HCT116 (cell line): Measurements from ENCODE around the gene KIRREL3. TPM values are rescaled to one million over a fixed set of nuclear protein-coding genes. Genes with fewer than 3 reads are reported as not detected.

ENCODE experiments used
- ATAC-seq: fragments of 200-7000 bp; cut with Tn5 transposase; 2 replicates; pipeline ENCODE4 v1.9.1; 2020; ENCODE audit warnings: mild to moderate bottlenecking, moderate library complexity
- BruUV-seq: library from RNA; stranded (reverse); fragments of 400-500 nt; replicated peaks from 2 replicates; lab custom pipeline; 2021; lab: Mats Ljungman, UMichigan
- CTCF ChIA-PET: fragments of 300-600 bp; sonication (Branson Sonifier 250); formaldehyde crosslinking; loops from one replicate; lab custom pipeline; 2021; ENCODE audit warnings: antibody characterized with exemption; lab: Charles Lee
- POLR2A ChIA-PET: fragments of 300-600, 350-600 bp; sonication (Branson Sonifier 250); formaldehyde crosslinking; loops from one replicate; lab custom pipeline; 2021; ENCODE audit warnings: antibody characterized with exemption; lab: Charles Lee
- RAD21 ChIA-PET, 2 experiments: fragments of 300-600 bp; sonication (Branson Sonifier 250); formaldehyde crosslinking; loops; one replicate each; lab custom pipeline; 2023; ENCODE audit warnings: low total read pairs in 2 of 2; ENCODE audit not compliant: uncharacterized antibody in 2 of 2, unreplicated experiment in 2 of 2, low non-redundant PET in 1 of 2; lab: Charles Lee
- DNase-seq: peaks from one replicate; pipeline ENCODE4 v3.0.0-alpha.2; 2010; ENCODE audit warnings: low read depth, low spot score
- H2AFZ ChIP-seq: fragments of 200-600 bp; shearing (Covaris generic), sonication (generic); 2 replicates; pipeline ENCODE4 v1.6.1; 2017; ENCODE audit warnings: low read depth, mixed run types, mixed read lengths, antibody characterized with exemption, low read length; ENCODE audit not compliant: poor library complexity, severe bottlenecking
- H3K27ac ChIP-seq: 2 replicates; pipeline ENCODE4 v1.5.1; 2012; ENCODE audit warnings: low read depth, low read length
- H3K27me3 ChIP-seq: fragments of 200-600 bp; sonication (generic); 2 replicates; pipeline ENCODE4 v1.6.1; 2016; ENCODE audit warnings: mixed run types, low read length, mixed read lengths; ENCODE audit not compliant: insufficient read depth
- H3K36me3 ChIP-seq, 2 experiments: fragments of 200-500 bp in 1 of 2; fragments of 200-600 bp in 1 of 2; sonication (Bioruptor generic) in 1 of 2; sonication (generic) in 1 of 2; 2 replicates each; pipeline versions ENCODE4 v1.5.1 to v1.6.1; 2014 to 2016; ENCODE audit warnings: low read length in 2 of 2, inconsistent platforms in 1 of 2, mixed read lengths in 1 of 2, mixed run types in 1 of 2; ENCODE audit not compliant: insufficient read depth in 2 of 2, control insufficient read depth in 1 of 2
- H3K4me1 ChIP-seq, 2 experiments: fragments of 200-600 bp in 1 of 2; sonication (generic) in 1 of 2; 2 replicates each; pipeline versions ENCODE4 v1.5.1 to v1.6.1; 2012 to 2017; ENCODE audit warnings: low read length in 2 of 2, inconsistent platforms in 1 of 2, mild to moderate bottlenecking in 1 of 2, mixed read lengths in 1 of 2, mixed run types in 1 of 2, moderate library complexity in 1 of 2; ENCODE audit not compliant: insufficient read depth in 2 of 2, control insufficient read depth in 1 of 2
- H3K4me2 ChIP-seq: fragments of 200-600 bp; sonication (generic); 2 replicates; pipeline ENCODE4 v1.6.1; 2017; ENCODE audit warnings: mixed run types, low read length, mixed read lengths
- H3K4me3 ChIP-seq, 2 experiments: fragments of 200-600 bp in 1 of 2; sonication (generic) in 1 of 2; replicated peaks in 1 of 2; 2 replicates each; pipeline ENCODE4 v1.5.1; 2011 to 2016; ENCODE audit warnings: low read length in 2 of 2, control low read depth in 1 of 2, low read depth in 1 of 2, mild to moderate bottlenecking in 1 of 2, mixed read lengths in 1 of 2, mixed run types in 1 of 2
- H3K79me2 ChIP-seq: fragments of 200-600 bp; sonication (generic); 2 replicates; pipeline ENCODE4 v1.6.1; 2017; ENCODE audit warnings: mild to moderate bottlenecking, mixed run types, low read length, moderate library complexity, mixed read lengths; ENCODE audit not compliant: insufficient read depth
- H3K9ac ChIP-seq: fragments of 200-600 bp; sonication (generic); 2 replicates; pipeline ENCODE4 v1.6.1; 2016; ENCODE audit warnings: low read length, mixed read lengths
- H3K9me2 ChIP-seq: fragments of 200-600 bp; sonication (generic), shearing (Covaris generic); 2 replicates; pipeline ENCODE4 v1.6.1; 2017; ENCODE audit warnings: mixed run types, mild to moderate bottlenecking, moderate library complexity; ENCODE audit not compliant: insufficient read depth
- H3K9me3 ChIP-seq, 2 experiments: fragments of 200-500 bp in 1 of 2; fragments of 200-600 bp in 1 of 2; sonication (Bioruptor generic) in 1 of 2; sonication (generic) in 1 of 2; 2 replicates each; pipeline ENCODE4 v1.6.1; 2014 to 2017; ENCODE audit warnings: low read length in 2 of 2, mixed read lengths in 2 of 2, inconsistent platforms in 1 of 2, low read depth in 1 of 2, mild to moderate bottlenecking in 1 of 2, mixed run types in 1 of 2, moderate library complexity in 1 of 2; ENCODE audit not compliant: control insufficient read depth in 1 of 2, insufficient read depth in 1 of 2
- H4K20me1 ChIP-seq: fragments of 200-600 bp; sonication (generic), shearing (Covaris generic); 2 replicates; pipeline ENCODE4 v1.6.1; 2017; ENCODE audit warnings: mixed run types, mild to moderate bottlenecking, moderate library complexity; ENCODE audit not compliant: insufficient read depth
- EZH2 ChIP-seq: fragments of 200-600 bp; sonication (generic); IDR thresholded peaks from 2 replicates; pipeline ENCODE4 v1.6.1; 2017; ENCODE audit warnings: antibody characterized with exemption, mixed run types
- EZH2phosphoT487 ChIP-seq: fragments of 200-600 bp; IDR thresholded peaks from 2 replicates; pipeline ENCODE4 v1.6.1; 2018; ENCODE audit warnings: antibody characterized with exemption, borderline replicate concordance
- FOSL1 ChIP-seq: IDR thresholded peaks from 2 replicates; pipeline ENCODE4 v1.6.1; 2012; ENCODE audit warnings: low read depth
- RAD21 ChIP-seq: IDR thresholded peaks from 2 replicates; pipeline ENCODE4 v1.6.1; 2012; ENCODE audit warnings: low read depth, mild to moderate bottlenecking
- SIN3A ChIP-seq: IDR thresholded peaks from 2 replicates; pipeline ENCODE4 v1.6.1; 2012; ENCODE audit warnings: low read depth
- TCF7L2 ChIP-seq: IDR thresholded peaks from 2 replicates; pipeline ENCODE4 v1.7.0; 2011; ENCODE audit warnings: borderline replicate concordance, inconsistent platforms; ENCODE audit not compliant: insufficient read depth, insufficient read length; ENCODE audit errors: extremely low read depth
- ZFX ChIP-seq: fragments of 450-650 bp; IDR thresholded peaks from 2 replicates; pipeline ENCODE4 v1.6.1; 2017
- intact Hi-C: fragments of 100-400 bp; cut with micrococcal nuclease; formaldehyde crosslinking; loops from 2 replicates; pipeline ENCODE4 v1.10.0; 2022
- total RNA-seq: library from RNA; stranded (reverse); gene quantifications from one replicate; pipeline ENCODE4 v1.2.1, GENCODE V29; 2021; ENCODE audit not compliant: unreplicated experiment
- TF ChIP-seq, protein P1 (sequence below): IDR thresholded peaks from 2 replicates; pipeline ENCODE4 v1.6.1; 2012; ENCODE audit warnings: low read depth
- TF ChIP-seq, protein P2 (sequence below): IDR thresholded peaks from 2 replicates; pipeline ENCODE4 v1.6.1; 2012

KIRREL3 gene
- total RNA-seq, 1 experiment from 2014 or later = not detected

DNA sequence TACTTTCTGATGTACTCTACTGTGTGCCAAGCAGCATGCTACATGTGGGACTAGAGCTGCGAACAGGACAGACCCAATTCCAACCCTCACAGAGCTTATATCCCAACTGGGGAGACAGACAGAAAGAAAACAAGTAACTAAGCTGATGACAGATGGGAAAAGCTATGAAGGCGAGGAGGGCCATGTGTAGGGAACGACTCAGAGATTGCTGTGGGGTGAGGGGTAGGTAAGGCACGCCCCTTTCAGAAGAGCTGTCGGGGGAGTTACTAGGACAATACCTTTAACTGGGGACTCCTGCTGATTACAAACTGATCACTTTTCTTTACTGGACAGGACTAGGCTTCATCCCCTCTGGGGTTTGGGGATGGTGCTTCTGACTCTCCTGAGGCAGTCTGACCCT, 596.2 kb downstream of the KIRREL3 start:
- BruUV-seq = no TSS peak
- H3K9me3 ChIP-seq = no peaks in the 10 kb centered on the region
- intact Hi-C loops = loop anchor here (2.0 kb wide), 1 partner anchor 50 kb away; the partner anchor contains the start of gene ST3GAL4
- no peaks in the 10 kb centered on the region for H3K27me3 ChIP-seq
- TF ChIP-seq, protein P1, sequence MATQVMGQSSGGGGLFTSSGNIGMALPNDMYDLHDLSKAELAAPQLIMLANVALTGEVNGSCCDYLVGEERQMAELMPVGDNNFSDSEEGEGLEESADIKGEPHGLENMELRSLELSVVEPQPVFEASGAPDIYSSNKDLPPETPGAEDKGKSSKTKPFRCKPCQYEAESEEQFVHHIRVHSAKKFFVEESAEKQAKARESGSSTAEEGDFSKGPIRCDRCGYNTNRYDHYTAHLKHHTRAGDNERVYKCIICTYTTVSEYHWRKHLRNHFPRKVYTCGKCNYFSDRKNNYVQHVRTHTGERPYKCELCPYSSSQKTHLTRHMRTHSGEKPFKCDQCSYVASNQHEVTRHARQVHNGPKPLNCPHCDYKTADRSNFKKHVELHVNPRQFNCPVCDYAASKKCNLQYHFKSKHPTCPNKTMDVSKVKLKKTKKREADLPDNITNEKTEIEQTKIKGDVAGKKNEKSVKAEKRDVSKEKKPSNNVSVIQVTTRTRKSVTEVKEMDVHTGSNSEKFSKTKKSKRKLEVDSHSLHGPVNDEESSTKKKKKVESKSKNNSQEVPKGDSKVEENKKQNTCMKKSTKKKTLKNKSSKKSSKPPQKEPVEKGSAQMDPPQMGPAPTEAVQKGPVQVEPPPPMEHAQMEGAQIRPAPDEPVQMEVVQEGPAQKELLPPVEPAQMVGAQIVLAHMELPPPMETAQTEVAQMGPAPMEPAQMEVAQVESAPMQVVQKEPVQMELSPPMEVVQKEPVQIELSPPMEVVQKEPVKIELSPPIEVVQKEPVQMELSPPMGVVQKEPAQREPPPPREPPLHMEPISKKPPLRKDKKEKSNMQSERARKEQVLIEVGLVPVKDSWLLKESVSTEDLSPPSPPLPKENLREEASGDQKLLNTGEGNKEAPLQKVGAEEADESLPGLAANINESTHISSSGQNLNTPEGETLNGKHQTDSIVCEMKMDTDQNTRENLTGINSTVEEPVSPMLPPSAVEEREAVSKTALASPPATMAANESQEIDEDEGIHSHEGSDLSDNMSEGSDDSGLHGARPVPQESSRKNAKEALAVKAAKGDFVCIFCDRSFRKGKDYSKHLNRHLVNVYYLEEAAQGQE = no peak
- TF ChIP-seq EZH2phosphoT487 (no peak), RAD21 (no peak), ZFX (no peak), SIN3A (no peak), EZH2 (no peak), TCF7L2 (no peak), FOSL1 (no peak)
- TF ChIP-seq, protein P2, sequence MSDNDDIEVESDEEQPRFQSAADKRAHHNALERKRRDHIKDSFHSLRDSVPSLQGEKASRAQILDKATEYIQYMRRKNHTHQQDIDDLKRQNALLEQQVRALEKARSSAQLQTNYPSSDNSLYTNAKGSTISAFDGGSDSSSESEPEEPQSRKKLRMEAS = no peak
- H3K4me1 ChIP-seq = peaks cover 34 to 42% of the 10 kb centered on the region in 2 experiments
- H2AFZ ChIP-seq = no peak overlapping the region
- DNase-seq = no peak
- ChIA-PET CTCF (no interaction called here), RAD21 (no interaction called here), POLR2A (no interaction called here)
- no peak overlapping the region for H3K27ac ChIP-seq
- peak overlapping the region; percentile 69 for H3K4me2 ChIP-seq
- H3K4me3 ChIP-seq = no peak overlapping the region
- H3K9me2 ChIP-seq = no peaks in the 10 kb centered on the region
- H3K79me2 ChIP-seq = no peaks in the 10 kb centered on the region
- H4K20me1 ChIP-seq = no peaks in the 10 kb centered on the region
- ATAC-seq = peak; percentile 6; the same call in 1 of the 2 replicates
- no peak overlapping the region for H3K9ac ChIP-seq
- H3K36me3 ChIP-seq = no peaks in the 10 kb centered on the region; a peak in 1 of 4 replicates
